Measurements from ENCODE around the gene ZFHX3.

The ZFHX3 gene

DNA sequence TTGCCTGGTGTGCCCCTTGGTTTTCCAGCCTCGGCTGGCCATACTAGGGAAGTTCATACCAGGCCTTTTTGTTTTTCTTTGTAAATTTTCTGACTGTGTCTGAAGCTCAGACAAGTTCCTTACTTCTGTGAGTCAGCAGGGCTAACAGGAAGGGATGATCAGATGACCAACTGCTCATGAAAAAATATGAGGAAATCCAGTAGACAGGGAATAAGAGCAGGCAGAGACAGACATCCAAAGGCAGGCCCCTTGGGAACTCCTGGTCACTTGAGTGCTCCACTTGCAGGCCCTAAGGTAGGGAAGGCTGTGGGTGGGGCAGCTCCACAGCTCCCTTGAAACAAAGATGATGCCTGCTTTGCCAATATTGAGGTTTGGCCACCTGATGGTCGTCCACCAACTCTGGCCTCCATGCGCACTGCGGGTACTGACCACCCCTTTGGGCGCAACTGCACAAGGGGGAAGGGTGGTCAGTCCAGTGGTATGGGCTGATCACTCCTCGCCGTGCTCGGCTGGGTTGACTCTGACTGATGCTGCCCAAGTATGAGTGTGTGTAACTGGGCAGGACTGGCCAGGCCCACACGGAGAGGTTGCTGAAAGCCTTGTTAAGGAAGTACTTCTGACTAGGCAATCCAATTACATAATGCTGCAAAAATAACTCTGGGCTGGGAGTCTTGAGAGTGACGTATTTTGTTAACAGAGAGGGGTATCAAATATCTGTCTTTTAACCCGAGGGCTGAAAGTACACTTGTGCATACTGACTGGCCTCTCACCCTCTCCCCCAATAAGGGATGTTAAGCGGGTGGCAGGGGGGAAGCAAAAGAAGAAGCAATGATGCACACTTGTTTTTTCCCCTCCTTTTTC is 20.8 kb upstream of the ZFHX3 start:
- no peak for DNase-seq (ENCODE audit: low read depth in 2 of 2, low spot score in 1 of 2)

DNA sequence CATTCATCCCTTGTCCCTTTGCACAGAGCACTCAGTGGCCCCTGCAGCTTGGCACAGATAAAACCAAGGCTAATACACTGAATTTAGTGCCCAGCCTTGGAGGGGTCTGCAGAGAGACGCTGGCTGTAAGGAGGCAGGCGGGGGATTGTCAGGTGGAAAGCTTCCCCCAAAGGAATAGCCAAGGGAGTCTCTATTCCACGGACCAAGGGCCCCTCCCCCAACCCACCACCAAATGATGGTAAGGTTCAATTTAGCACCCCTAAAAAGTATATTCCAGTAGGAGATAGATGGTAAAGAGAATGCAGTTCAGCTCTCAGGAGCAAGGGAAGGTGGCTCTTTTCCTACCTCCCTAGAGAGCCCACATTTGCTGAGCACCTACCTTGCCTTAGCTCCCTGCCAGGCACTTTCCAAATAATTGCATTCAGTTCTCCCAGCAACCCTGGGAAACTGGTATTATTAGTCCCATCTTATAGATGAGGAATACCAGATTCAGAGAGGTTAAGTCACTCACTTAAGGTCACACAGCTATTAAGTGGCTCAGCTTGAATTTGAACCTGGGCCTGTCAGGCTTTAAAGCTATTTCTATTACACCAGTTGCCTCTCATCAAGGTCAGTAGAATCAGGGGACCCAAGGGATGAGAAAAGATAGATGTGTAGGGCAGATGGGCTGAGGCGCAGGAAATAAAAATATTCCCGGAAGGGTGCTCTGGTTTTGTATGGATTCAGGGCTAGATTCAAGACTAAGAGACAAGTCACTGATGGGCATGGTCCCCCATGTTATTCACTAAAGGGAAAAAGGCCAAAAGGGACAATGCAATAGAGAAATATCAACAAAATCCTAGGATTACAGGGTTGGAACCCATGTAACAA is 20.0 kb upstream of the ZFHX3 start:
- DNase-seq (ENCODE audit: low read depth in 2 of 2, low spot score in 1 of 2): no peak

DNA sequence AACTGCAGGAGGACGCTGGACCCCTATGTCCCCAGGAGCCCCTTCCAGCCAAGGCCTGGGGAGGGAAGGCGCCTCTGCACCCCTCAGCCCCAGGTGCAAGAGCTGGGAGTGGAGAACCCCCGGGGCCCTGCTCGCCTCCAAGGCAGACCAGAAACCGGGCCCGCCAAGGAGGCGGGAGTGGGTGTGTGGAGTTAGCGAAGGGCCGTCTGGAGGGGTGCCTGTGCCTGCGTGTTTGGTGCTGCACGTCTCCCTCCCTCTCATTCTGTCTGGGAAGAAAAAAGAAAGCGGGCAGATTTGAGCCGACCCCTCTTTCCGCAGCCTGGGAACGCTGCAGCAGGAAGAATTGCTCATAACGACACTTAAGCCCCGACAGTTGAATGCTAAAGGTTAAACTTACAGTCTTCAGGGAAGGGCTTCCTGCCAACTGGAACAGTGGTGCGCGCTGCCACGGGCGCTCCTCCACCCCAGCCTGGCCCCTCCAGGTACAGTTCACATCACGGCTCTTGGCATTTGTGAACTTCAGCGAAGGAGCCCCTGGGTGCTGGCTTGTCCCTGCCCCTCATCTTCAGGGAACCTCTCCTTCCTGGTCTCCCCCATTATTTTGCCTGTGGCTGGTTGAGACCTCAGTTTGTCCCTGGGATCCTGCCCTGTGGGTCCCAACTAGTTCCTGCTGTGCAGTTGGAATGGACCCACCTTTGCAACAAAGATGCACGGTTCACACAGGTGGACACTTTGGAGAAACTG is 19.2 kb upstream of the ZFHX3 start:
- DNase-seq (ENCODE audit: low read depth in 2 of 2, low spot score in 1 of 2): no peak

DNA sequence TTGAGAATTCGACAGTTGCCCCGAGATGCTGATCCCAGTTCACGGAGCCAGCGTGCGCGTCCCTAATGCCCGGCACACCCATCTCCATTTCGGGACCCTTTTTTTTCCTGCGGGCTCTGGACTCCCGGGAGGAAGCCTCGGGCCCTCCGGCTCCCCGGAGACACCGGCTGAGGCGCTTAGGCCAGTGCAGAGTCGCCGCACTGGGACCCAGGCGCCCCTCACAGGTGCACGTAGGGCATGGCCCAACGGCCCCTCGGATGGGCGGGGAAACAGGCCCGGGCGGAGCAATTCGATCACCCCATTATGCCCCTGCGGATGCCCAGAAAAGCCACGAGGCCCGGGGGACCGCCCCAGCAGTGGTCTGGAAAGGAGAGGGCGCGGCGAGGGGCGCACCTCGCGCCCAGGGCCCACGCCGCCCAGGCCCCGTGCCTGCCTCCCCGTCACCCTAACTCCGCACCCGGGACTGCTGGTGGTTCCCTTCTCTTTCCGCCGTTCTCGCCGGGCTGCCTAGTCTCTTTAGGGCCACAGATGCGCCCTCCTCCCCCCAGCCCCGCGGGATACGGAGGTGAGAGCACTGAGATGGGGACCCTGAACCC is 18.5 kb upstream of the ZFHX3 start:
- no peak for DNase-seq (ENCODE audit: low read depth in 2 of 2, low spot score in 1 of 2)

DNA sequence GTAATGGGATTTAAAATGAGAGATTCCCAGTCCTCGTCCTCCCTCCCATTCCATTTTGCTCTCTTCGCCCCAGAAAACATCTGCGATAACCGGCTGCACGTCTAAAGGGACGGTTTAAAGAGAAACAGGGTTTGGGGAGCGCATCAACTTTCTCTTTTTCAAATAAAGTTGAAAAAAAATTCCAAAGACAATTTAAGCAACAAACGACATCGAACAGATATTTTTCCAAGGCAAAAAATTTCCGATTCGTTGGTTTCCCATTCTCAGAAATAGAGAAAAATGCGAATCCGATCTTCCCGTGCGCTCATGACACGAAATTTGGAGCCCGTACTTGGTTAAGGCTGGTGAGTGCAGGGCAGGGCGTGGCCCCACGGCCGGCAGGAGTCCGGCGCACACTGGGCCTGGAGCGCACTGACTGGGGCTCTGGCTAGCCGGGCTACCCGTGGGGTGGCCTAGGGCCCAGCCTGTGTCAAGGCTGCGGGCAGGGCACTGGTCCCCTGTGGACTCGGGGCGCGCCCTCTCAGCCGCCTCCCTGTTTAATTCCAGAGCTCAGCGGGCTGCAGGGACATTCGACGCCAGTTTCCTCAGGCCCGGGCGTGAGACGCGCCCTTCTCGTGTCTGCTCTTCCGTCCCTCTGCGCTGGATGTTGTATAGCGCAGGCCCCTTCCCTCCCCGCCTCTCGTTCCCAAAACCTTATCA is 17.9 kb upstream of the ZFHX3 start:
- no peak for DNase-seq (ENCODE audit: low read depth in 2 of 2, low spot score in 1 of 2)

DNA sequence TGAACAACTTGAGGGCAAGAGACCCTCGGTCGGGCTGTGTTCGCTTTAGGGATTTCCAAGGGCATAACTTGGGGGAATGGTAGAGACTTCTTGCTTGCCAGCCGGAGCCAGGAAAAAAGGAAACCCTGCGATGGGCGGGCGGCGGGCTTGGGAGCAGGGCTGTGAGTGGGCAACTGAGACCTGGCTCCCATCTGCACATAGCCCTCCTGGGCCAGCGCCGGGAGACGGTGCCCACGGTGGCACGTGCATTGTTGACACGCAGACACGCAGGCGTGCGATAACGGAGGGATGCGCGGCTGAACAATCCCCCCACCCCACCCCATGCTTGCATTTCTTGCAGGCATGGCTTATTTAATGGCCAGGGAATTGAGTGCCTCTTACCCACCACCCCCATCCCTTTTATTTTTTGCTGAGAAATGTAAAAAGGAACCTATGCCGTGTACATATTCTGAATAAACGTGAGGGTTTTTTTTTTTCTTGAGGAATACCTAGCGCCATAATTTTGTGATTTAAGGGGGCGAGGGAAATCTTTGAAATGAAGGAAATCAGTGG is 17.1 kb upstream of the ZFHX3 start:
- no peak for DNase-seq (ENCODE audit: low read depth in 2 of 2, low spot score in 1 of 2)

DNA sequence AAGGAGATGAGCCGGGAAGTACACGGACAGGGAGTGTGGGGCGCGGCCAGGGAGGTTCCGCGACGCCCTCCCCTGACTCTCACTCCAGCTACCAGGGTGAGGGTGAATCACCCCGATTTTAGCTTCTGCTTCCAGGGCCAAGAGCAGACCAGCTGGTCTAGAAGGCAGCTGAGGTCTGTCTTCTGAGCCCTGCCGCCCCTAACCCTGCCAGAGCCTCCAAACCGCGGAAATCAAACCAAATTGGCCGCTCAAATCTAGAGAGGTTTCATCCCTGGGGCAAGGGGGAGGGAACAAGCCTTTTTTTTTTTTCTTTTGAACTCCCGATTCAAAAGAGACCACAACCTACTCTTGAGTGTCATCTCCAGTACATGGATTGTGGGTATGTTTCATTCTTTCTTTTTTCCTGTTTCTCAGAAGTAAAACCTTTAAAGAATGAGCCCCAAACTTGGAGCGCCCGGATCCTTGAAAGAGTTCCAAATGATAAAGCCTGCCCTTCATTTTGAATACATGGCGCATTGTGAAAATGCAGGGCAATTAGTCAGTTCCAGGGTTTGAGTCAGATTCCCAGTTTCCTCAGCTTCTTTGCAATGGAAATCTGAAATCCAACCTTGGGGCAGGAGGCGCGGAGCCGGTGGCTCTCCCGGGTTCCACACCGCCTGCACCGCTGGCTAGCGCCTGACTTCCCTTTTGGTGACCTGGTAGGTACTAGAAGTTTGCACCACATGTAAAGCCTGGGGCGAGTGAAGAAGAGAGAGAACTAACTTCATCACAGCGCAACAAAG is 16.5 kb upstream of the ZFHX3 start:
- no peak for DNase-seq (ENCODE audit: low read depth in 2 of 2, low spot score in 1 of 2)

DNA sequence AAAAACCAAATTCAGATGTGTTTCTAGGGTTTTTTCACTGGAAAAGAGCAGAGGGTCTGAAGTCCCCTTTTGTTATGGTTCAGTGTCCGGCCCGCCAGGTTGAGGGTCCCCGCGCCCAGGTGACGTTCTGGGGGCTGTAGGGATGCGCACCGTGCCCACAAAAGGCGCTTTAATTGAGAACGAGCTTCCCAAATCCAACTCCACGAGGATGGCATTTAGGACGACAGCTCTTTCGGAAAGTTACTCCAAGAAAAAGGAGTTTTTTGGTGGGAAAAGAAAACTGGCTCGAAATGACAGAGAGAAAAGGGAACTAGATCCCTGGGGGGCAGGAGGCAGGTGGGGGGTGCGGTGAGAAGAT is 15.9 kb upstream of the ZFHX3 start:
- DNase-seq (ENCODE audit: low read depth in 2 of 2, low spot score in 1 of 2): no peak

DNA sequence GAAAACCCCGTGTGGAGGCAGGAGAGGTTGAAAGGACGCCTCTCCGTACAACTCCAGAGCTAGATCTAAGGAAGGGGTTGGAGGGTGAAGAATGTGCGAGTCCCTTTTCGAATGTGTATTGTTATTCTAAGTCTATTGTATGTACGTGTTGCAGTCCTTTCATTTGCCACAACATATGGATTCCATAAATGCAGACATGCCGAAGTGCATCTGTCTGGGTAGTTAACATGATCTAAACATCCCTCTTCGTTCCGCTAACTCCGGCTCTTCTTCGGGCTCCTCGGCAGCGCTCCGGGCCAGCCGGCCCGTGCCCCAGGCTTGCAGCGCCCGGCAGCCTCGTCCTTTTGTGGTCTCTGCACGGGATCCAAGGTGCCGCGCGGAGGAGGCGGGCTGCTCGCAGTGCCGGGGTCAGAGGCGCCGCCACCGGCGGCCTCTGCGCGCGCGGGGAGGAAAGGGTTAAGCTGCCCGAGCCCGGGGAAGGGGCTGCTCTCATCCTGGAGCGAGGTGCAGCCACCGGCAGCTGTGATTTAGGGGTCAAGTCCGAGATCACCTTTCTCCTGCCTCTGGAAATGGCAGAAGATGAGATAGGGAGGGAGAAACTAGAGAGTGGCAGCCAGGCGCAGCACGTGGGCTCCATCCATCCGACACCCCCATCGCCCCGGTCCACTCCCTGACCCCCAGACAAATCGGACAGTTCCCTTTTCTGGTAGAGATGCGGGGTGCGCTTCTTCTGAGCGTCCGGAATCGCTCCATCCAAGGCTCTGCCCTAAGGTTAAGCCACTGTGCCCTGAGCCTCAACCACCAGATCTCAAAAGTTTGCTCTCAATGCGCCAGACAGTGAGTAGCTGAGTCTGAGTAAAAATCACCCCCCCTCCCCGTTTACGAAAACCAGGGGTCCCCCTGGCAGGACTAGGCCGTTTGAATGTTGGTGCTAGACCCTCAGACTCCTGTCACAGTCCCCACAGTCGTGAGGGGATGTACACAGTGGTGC is 15.1 kb upstream of the ZFHX3 start:
- no peak for DNase-seq (ENCODE audit: low read depth in 2 of 2, low spot score in 1 of 2)

DNA sequence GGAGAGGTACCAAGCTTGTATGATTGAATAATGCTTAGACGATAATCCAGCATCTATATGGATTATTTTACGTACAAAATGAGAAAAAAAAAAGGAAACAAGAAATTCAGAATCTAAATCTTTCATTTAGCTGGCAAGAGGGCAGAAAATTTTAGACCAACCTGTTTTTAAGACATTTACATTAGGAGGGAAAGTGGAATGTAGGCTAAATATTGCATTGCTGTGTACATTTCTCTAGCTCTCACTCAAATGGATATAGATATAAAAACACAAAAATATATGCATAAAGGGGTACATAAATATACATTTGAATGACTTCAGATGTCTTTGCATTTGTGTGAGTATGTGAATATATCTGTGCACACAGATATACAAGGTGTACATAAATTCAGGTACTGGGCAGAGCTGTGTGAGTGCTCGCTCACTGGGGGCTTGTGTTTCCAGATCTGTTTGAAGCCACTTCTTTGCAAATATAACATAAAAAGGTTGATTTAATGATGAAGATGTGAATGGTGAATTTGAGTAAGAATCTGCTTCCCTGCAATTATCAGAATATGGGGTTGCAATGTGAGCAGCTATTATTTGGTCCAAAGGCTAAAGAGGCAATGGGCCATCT is 14.2 kb upstream of the ZFHX3 start:
- DNase-seq (ENCODE audit: low read depth in 2 of 2, low spot score in 1 of 2): no peak

DNA sequence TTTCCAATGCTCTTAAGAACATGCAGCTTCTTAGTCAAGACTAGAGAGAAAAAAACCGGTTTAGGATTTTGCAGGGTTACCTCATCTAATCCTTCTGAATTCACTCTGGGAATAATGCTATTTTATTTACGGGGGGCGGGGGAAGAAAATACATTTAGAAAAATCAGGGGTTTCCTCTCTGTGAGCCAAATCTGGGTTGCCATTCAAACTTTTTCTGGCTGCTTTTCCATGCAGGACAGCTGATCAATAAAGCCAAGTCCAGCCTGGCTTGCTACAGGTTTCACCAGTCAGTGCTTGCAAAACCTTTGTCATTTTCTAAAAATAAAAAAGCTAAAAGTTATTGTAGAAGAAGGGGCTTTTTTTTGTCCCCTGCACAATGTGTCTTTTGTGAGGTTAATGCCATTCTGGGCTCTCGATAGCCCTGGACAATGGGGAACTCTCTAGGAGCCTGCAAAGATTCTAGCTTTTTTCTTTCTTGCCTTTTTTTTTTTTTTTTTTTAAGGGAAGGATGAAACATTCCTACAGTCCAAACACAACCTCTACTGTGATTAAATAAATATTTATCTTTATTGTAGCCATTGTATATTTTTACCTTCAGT is 13.1 kb upstream of the ZFHX3 start:
- no peak for DNase-seq (ENCODE audit: low read depth in 2 of 2, low spot score in 1 of 2)

DNA sequence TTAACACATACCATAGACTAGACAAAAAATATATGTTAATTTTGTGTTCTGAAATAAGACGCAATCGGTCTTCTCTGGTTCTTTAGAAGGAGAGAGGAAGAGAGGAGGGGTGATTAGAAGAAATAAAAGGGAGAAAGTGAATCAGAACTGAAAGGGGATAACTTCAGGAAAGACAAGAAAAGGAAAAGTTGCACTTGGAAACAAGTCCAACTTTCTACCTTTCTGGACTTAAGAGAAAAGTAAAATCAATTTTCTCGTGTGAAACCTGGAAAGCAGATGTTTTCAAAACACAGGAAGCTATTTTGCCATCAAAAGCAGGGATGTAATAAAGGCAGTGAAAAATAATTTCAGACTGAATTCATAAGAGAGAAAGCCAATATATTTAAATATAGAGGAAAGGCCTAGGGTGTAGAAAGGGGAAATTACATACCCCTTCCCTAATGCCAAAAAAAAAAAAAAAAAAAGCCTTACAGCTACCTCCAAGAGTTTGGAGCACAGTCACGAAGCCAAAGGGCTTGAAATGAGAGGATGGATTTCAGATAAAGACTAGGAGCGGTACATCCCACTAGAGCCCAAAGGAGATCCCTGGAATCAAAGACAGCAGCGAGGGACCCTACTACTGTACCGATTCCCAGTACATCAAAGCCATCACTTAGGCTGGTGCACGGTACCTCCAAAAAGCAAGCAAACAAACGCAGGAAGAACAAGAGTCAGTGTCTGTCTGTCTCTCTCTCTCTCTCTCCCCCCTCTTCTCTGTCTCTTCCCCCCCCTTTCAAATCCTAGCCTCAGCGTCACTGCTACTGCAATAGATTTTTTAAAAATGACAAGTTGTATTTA is 12.1 kb upstream of the ZFHX3 start:
- DNase-seq (ENCODE audit: low read depth in 2 of 2, low spot score in 1 of 2): no peak

DNA sequence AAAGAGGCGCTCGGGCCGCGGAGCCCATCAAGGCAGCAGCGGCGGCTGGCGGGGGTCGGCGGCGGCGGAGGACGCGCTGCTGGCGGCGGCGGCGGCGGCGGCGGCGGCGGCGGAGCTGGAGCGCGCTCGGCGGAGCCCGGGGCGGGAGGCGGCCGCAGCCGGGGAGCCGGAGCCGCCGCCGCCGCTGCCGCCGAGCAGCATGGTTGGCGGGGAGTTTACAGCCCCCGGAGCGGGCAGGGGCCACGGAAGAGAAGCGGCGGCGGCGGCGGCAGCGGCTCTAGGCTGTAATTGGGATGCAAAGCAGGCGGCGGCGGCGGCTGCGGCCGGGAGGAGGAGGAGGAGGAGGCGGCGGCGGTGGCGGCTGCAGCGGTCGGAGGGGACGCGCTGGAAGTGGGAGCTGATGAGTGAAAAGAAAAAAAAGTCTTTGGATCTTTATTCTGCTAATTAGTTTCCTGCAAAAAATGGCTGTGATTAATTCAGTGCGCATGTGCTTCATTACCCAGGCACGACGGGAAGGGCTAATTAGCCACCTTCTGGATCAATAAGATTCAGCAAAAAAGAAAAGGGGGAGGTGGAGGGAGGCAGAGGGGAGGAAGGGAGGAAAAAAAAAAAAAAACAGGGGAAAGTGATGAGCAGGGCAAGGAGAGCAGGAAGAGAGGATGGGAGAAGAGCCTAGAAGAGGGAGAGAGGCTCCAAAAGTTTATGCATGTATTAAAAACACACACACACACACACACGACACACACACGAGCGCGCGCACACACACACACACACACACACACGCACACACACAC is 10.9 kb upstream of the ZFHX3 start:
- no peak for DNase-seq (ENCODE audit: low read depth in 2 of 2, low spot score in 1 of 2)

DNA sequence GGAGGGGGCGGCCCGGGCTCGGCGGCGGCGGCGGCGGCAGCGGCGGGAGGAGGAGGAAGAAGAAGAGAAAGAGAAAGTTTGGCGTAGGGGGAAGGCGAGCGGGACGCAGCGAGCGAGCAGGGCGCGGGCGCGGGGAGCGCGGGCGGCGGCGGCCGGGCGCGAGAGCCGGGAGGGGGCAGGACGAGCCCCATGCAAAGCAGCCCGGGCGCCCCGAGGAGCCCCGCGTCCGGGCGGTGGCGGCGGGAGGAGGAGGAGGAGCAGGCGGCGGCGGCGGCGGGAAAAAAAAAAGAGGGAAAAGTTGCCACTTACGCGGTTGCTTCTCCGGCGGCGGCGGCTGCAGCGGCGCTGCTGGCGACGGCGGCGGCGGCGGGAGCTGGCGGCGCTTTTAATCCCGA is 10.3 kb upstream of the ZFHX3 start:
- DNase-seq (ENCODE audit: low read depth in 2 of 2, low spot score in 1 of 2): no peak

DNA sequence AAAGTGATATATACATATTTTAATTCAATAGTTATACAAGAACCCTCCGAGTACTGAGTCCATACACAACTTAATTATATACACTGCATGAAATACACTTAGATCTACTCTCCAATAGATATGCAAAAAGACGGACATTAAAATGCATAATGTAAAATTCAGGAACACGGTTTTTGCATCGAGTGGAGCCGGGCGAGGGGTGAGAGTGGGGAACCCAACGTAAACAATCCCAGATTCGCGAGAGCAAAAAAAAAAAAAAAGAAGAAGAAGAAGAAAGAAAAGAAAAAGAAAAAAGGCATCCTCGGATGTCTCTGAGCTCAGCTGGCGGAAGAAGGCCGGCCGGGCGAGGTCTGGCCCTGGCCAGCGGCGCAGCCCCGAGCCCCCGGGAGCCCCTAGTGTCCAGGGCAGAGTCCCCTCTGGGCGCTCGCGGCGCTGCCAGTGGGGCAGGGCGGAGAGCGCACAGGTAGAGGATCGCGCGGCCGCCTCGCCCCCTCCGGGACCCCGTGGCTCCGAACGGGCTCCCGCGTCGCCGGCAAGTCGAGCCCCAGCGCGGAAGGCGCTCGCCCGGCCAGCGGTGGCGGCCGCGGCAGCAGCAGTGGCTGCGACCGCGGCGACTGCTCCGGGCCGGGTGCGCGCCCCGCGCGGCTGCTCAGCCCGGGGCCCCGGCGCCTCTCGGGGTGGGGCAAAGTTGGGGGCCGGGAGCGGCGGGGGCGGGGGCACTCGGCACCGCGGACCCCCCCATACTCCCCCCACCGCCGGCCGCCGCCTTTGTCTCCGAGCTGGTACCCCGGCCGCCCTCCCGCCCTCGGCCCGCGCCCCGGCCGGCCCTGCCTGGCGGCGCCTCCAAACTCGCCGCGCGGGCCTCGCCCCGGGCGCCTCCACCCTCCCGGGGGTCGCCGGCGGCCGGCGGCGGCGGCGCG is 9.6 kb upstream of the ZFHX3 start:
- no peak for DNase-seq (ENCODE audit: low read depth in 2 of 2, low spot score in 1 of 2)

Data from stimulated activated CD8-positive, alpha-beta memory T cell treated with anti-CD3 and anti-CD28 coated beads, Interleukin-4, amount 100 ng/mL, for 4 hours (primary cell).